ENCODE measurements around the gene THAP4. TPM values are rescaled to one million over a fixed set of nuclear protein-coding genes. Genes with fewer than 3 reads are reported as not detected.

The THAP4 gene
- total and polyA plus RNA-seq, 2 of the 4 experiments (the other 2 are of a cell fraction) = 33.9 to 55.1 TPM

Small RNA genes within 50 kb of the gene (microRNA-seq; reads per million reads assigned to microRNA genes)
- not detected for gene RNA5SP122 (ENCODE audit: insufficient read depth, insufficient read length)

Small RNA genes within 50 kb of the gene (small RNA-seq; reads per million reads assigned to genes)
- 0.07 to 13.1 (median 3.6) reads per million in 5 experiments for gene RNA5SP122

Other genes with a start within 250 kb of the THAP4 start
- gene STK25, start 128.6 kb downstream of the THAP4 start, total RNA-seq (2012; rRNA removed) = 203 and 258 TPM in 2 replicates
- 392 and 417 TPM in 2 replicates for gene STK25, start 128.6 kb downstream of the THAP4 start, polyA plus RNA-seq (2012; rRNA removed)
- 13.3 and 15.8 TPM in 2 replicates for gene BOK, start 78.4 kb downstream of the THAP4 start, total RNA-seq (2012; rRNA removed)
- gene BOK, start 78.4 kb downstream of the THAP4 start, polyA plus RNA-seq (2012; rRNA removed) = 34.4 and 37.4 TPM in 2 replicates
- 102 and 146 TPM in 2 replicates for gene ATG4B, start 535 bp upstream of the THAP4 start, total RNA-seq (2012; rRNA removed)
- gene ATG4B, start 535 bp upstream of the THAP4 start, polyA plus RNA-seq (2012; rRNA removed) = 98.4 and 113 TPM in 2 replicates
- gene DTYMK, start 49.7 kb upstream of the THAP4 start, total RNA-seq (2012; rRNA removed) = 31.7 and 32.8 TPM in 2 replicates
- 50.1 and 50.5 TPM in 2 replicates for gene DTYMK, start 49.7 kb upstream of the THAP4 start, polyA plus RNA-seq (2012; rRNA removed)
- 16.7 and 38.9 TPM in 2 replicates for gene ING5, start 64.9 kb upstream of the THAP4 start, total RNA-seq (2012; rRNA removed)
- gene ING5, start 64.9 kb upstream of the THAP4 start, polyA plus RNA-seq (2012; rRNA removed) = 36.1 and 36.5 TPM in 2 replicates
- gene D2HGDH, start 97.5 kb upstream of the THAP4 start, total RNA-seq (2012; rRNA removed) = 6.3 and 8.3 TPM in 2 replicates
- 22.1 and 23.0 TPM in 2 replicates for gene D2HGDH, start 97.5 kb upstream of the THAP4 start, polyA plus RNA-seq (2012; rRNA removed)
- not detected in 2 replicates for gene GAL3ST2, start 139.7 kb upstream of the THAP4 start, total RNA-seq (2012; rRNA removed)
- 0.07 TPM in 1 of 2 replicates, not detected in the other for gene GAL3ST2, start 139.7 kb upstream of the THAP4 start, polyA plus RNA-seq (2012; rRNA removed)
- not detected in 2 replicates for gene NEU4, start 172.0 kb upstream of the THAP4 start, total RNA-seq (2012; rRNA removed)
- gene NEU4, start 172.0 kb upstream of the THAP4 start, polyA plus RNA-seq (2012; rRNA removed) = not detected in 2 replicates
- gene PDCD1, start 221.7 kb upstream of the THAP4 start, total RNA-seq (2012; rRNA removed) = not detected in 2 replicates
- not detected in 2 replicates for gene PDCD1, start 221.7 kb upstream of the THAP4 start, polyA plus RNA-seq (2012; rRNA removed)
- not detected in 2 replicates for gene RTP5, start 232.6 kb upstream of the THAP4 start, total RNA-seq (2012; rRNA removed)
- not detected in 2 replicates for gene RTP5, start 232.6 kb upstream of the THAP4 start, polyA plus RNA-seq (2012; rRNA removed)